Gastroesophageal sphincter (tissue), 3 donors: Measurements from ENCODE around the gene TBATA.

Source experiments
- EP300 ChIP-seq: sonication (generic); formaldehyde crosslinking; IDR thresholded peaks from one replicate; pipeline ENCODE4 v1.6.1; 2017; ENCODE audit warnings: antibody characterized with exemption, mild to moderate bottlenecking
- POLR2A ChIP-seq, 2 donors: fragments of 450-650 bp; IDR thresholded peaks; one replicate each; pipeline ENCODE4 v1.6.1; 2017; ENCODE audit warnings: antibody characterized with exemption in 2 of 2, mild to moderate bottlenecking in 2 of 2, moderate library complexity in 1 of 2
- POLR2AphosphoS5 ChIP-seq: sonication (generic); formaldehyde crosslinking; IDR thresholded peaks from one replicate; pipeline ENCODE4 v1.6.1; 2017; ENCODE audit warnings: antibody characterized with exemption
- TF ChIP-seq, protein P1 (sequence below), 4 experiments: fragments of 200-600 bp in 2 of 4; fragments of 450-650 bp in 2 of 4; sonication (generic) in 1 of 4; IDR thresholded peaks; one replicate each; pipeline ENCODE4 v1.5.1; 2017 to 2019; ENCODE audit warnings: antibody characterized with exemption in 4 of 4, mild to moderate bottlenecking in 2 of 4, moderate library complexity in 2 of 4

DNA sequence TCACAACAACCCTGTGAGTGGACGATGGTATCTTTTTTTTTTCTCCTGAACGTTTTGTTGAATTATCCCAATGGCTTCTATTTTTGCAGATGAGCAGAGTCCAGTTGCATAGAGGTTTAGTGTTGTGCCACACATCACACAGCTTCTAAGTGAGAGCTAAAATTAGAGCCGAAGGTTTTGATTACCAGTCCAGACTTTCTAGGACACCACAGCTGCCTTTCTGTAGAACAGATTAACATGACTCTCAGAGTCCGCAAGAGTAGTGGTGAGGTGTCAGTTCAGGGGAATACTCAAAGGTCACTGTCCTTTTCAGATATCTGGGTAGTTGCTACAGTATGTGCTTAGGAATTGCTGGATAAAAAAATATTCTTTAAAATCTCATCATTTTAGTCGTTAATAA lies 44.4 kb upstream of the TBATA start:
- TF ChIP-seq, protein P1, sequence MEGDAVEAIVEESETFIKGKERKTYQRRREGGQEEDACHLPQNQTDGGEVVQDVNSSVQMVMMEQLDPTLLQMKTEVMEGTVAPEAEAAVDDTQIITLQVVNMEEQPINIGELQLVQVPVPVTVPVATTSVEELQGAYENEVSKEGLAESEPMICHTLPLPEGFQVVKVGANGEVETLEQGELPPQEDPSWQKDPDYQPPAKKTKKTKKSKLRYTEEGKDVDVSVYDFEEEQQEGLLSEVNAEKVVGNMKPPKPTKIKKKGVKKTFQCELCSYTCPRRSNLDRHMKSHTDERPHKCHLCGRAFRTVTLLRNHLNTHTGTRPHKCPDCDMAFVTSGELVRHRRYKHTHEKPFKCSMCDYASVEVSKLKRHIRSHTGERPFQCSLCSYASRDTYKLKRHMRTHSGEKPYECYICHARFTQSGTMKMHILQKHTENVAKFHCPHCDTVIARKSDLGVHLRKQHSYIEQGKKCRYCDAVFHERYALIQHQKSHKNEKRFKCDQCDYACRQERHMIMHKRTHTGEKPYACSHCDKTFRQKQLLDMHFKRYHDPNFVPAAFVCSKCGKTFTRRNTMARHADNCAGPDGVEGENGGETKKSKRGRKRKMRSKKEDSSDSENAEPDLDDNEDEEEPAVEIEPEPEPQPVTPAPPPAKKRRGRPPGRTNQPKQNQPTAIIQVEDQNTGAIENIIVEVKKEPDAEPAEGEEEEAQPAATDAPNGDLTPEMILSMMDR (IDR thresholded peaks at IDR 0.05), result no peak
- no peak for TF ChIP-seq POLR2AphosphoS5
- TF ChIP-seq POLR2A (IDR thresholded peaks at IDR 0.05), result no peak
- no peak for TF ChIP-seq EP300
